CD14-positive monocyte (primary cell): ENCODE data around the gene BAIAP3. TPM values are rescaled to one million over a fixed set of nuclear protein-coding genes. Genes with fewer than 3 reads are reported as not detected.

ENCODE experiments used
- DNase-seq, 3 donors: peaks; one replicate each; pipeline ENCODE4 v3.0.0-alpha.2; 2011 to 2022
- H2AFZ ChIP-seq: 2 replicates; pipeline ENCODE4 v1.6.0; 2012; ENCODE audit warnings: mild to moderate bottlenecking, low read depth, low read length, inconsistent platforms; ENCODE audit not compliant: insufficient read depth, poor library complexity, severe bottlenecking
- H3K27ac ChIP-seq, 2 donors: 1 replicate in 1 of 2; 2 replicates in 1 of 2; pipeline ENCODE4 v1.5.1; 2012 to 2013; ENCODE audit warnings: low read length in 2 of 2, control low read depth in 1 of 2, inconsistent platforms in 1 of 2, low read depth in 1 of 2, mild to moderate bottlenecking in 1 of 2
- H3K27me3 ChIP-seq, 2 donors: one replicate each; pipeline versions ENCODE4 v1.6.0 to v1.6.1; 2011 to 2013; ENCODE audit warnings: low read length in 2 of 2; ENCODE audit not compliant: control insufficient read depth in 2 of 2, insufficient read depth in 2 of 2
- H3K36me3 ChIP-seq, 2 donors: replicated peaks in 1 of 2; 1 replicate in 1 of 2; 2 replicates in 1 of 2; pipeline versions ENCODE4 v1.5.1 to v1.6.1; 2012 to 2013; ENCODE audit warnings: low read length in 2 of 2, control low read depth in 1 of 2, inconsistent platforms in 1 of 2, mild to moderate bottlenecking in 1 of 2; ENCODE audit not compliant: insufficient read depth in 2 of 2, control insufficient read depth in 1 of 2
- H3K4me1 ChIP-seq, 2 donors: 1 replicate in 1 of 2; 2 replicates in 1 of 2; pipeline versions ENCODE4 v1.5.1 to v1.6.1; 2012 to 2013; ENCODE audit warnings: low read length in 2 of 2, control low read depth in 1 of 2, inconsistent platforms in 1 of 2, mild to moderate bottlenecking in 1 of 2, moderate library complexity in 1 of 2; ENCODE audit not compliant: insufficient read depth in 2 of 2, control insufficient read depth in 1 of 2
- H3K4me2 ChIP-seq: replicated peaks from 2 replicates; pipeline ENCODE3; 2012; ENCODE audit warnings: low read length, moderate library complexity, mild to moderate bottlenecking; ENCODE audit not compliant: poor library complexity, severe bottlenecking; ENCODE audit errors: extremely low read depth
- H3K4me3 ChIP-seq, 3 experiments: fragments of 200-600 bp in 1 of 3; sonication (generic) in 1 of 3; replicated peaks in 1 of 3; 1 replicate in 2 of 3; 2 replicates in 1 of 3; pipeline ENCODE4 v1.5.1; 2011 to 2013; ENCODE audit warnings: low read length in 3 of 3, mild to moderate bottlenecking in 3 of 3, control low read depth in 2 of 3, low read depth in 2 of 3, inconsistent platforms in 1 of 3, moderate library complexity in 1 of 3
- H3K79me2 ChIP-seq: 2 replicates; pipeline ENCODE4 v1.6.0; 2012; ENCODE audit warnings: mild to moderate bottlenecking, control low read depth, inconsistent platforms, low read length, moderate library complexity; ENCODE audit not compliant: insufficient read depth
- H3K9ac ChIP-seq: 2 replicates; pipeline ENCODE4 v1.6.0; 2017; ENCODE audit warnings: low read length, mild to moderate bottlenecking; ENCODE audit not compliant: insufficient read depth, poor library complexity, severe bottlenecking
- H3K9me3 ChIP-seq, 2 donors: replicated peaks in 1 of 2; 1 replicate in 1 of 2; 2 replicates in 1 of 2; pipeline versions ENCODE4 v1.5.1 to v1.6.1; 2012 to 2013; ENCODE audit warnings: low read length in 2 of 2, control low read depth in 1 of 2; ENCODE audit not compliant: control insufficient read depth in 1 of 2, insufficient read depth in 1 of 2
- H4K20me1 ChIP-seq: 2 replicates; pipeline ENCODE4 v1.6.0; 2012; ENCODE audit warnings: mild to moderate bottlenecking, low read length, control low read depth, moderate library complexity; ENCODE audit not compliant: insufficient read depth
- H3K27ac Mint-ChIP-seq, 7 donors: one replicate each; pipeline ENCODE4 v1.8.0; 2020; ENCODE audit warnings: mild to moderate bottlenecking in 7 of 7, mixed read lengths in 7 of 7, moderate library complexity in 6 of 7, inconsistent platforms in 2 of 7
- H3K27me3 Mint-ChIP-seq, 3 donors: one replicate each; pipeline ENCODE4 v1.8.0; 2021 to 2022; ENCODE audit warnings: low read depth in 3 of 3, mild to moderate bottlenecking in 3 of 3, mixed read lengths in 3 of 3, moderate library complexity in 3 of 3, inconsistent platforms in 1 of 3
- H3K36me3 Mint-ChIP-seq, 2 donors: one replicate each; pipeline ENCODE4 v1.8.0; 2020; ENCODE audit warnings: mixed read lengths in 2 of 2, inconsistent platforms in 1 of 2, mild to moderate bottlenecking in 1 of 2
- H3K4me1 Mint-ChIP-seq: one replicate; pipeline ENCODE4 v1.8.0; 2020; ENCODE audit warnings: mild to moderate bottlenecking, mixed read lengths
- H3K4me3 Mint-ChIP-seq, 2 donors: one replicate each; pipeline ENCODE4 v1.8.0; 2020; ENCODE audit warnings: mild to moderate bottlenecking in 2 of 2, mixed read lengths in 2 of 2, moderate library complexity in 1 of 2
- H3K9me3 Mint-ChIP-seq, 7 donors: one replicate each; pipeline ENCODE4 v1.8.0; 2020 to 2022; ENCODE audit warnings: mixed read lengths in 7 of 7, mild to moderate bottlenecking in 6 of 7, moderate library complexity in 6 of 7, inconsistent platforms in 2 of 7
- CTCF ChIP-seq: fragments of 200-600 bp; IDR thresholded peaks from one replicate; pipeline ENCODE4 v1.8.0; 2022; ENCODE audit warnings: antibody characterized with exemption, mild to moderate bottlenecking
- WGBS: methylation state at CpG from one replicate; pipeline ENCODE4 v1.1.5; 2013; ENCODE audit warnings: missing lambda C conversion rate; ENCODE audit not compliant: insufficient coverage; 5-methylcytosine and 5-hydroxymethylcytosine counted together
- intact Hi-C, 2 donors: fragments of 100-400 bp; cut with micrococcal nuclease; formaldehyde crosslinking; loops; one replicate each; pipeline versions ENCODE4 v1.15.0 to v1.15.1; 2023
- polyA minus RNA-seq: library from RNA; depleted of rRNA, polyadenylated mRNA; stranded (reverse); fragments of >200 nt; gene quantifications from 2 replicates; pipeline ENCODE4 v1.2.3, GENCODE V29; 2012
- polyA plus RNA-seq, 3 donors: library from polyadenylated mRNA; depleted of rRNA in 1 of 3; unstranded in 2 of 3; stranded (reverse) in 1 of 3; fragments of 300-500 nt in 2 of 3; fragments of >200 nt in 1 of 3; fragmentation: Illumina TruSeq in 2 of 3; gene quantifications; 1 replicate in 2 of 3; 2 replicates in 1 of 3; pipeline ENCODE4 v1.2.3, GENCODE V29; 2012 to 2021
- total RNA-seq, 12 experiments: library from RNA in 1 of 12; stranded (reverse) in 1 of 12; fragments of 120-200 nt in 1 of 12; gene quantifications; one replicate each; pipeline ENCODE4 v1.2.4 and lab custom pipeline; 2013 to 2026; ENCODE audit warnings: mixed read lengths in 6 of 12, inconsistent platforms in 1 of 12

BAIAP3 gene
- total RNA-seq (2013), result 0.44 TPM
- polyA plus RNA-seq (1 to 10 TPM in 1 of 3 donors, not detected in 2; 1.0 TPM), polyA minus RNA-seq (0.48 and 0.55 TPM in 2 replicates), total RNA-seq (lab: John Stamatoyannopoulos, UW) (0.27 to 1.6 (median 0.63) reads per million in 11 experiments)

GRCh38 chr16:1333149-1333812 is at the start of gene BAIAP3:
Gene BAIAP3 (plus strand): TSS chr16:1333645. CDS start chr16:1338550, 4,905 bp downstream.
- Histone ChIP-seq H3K9ac (peak within 1 kb of the TSS; percentile 8), H3K36me3 (no peaks in the 10 kb centered on the region), H3K9me3 (peaks cover 5 to 11% of the 10 kb centered on the region in 2 donors), H4K20me1 (no peaks in the 10 kb centered on the region), H3K27me3 (peaks cover 42 to 59% of the 10 kb centered on the region in 2 donors), H3K79me2 (no peaks in the 10 kb centered on the region), H3K4me1 (peaks cover 13 to 32% of the 10 kb centered on the region in 2 donors), H3K4me2 (peak within 1 kb of the TSS; percentile 69), H3K27ac (no peak within 1 kb of the TSS), H2AFZ (peak within 1 kb of the TSS; percentile 59), H3K4me3 (peak within 1 kb of the TSS in 1 of 3 experiments; percentile 54)
- H3K9me3 Mint-ChIP-seq, result peaks cover 0 to 32% (median 11%) of the 10 kb centered on the region in 7 donors
- H3K27me3 Mint-ChIP-seq, result peaks cover 46 to 71% (median 61%) of the 10 kb centered on the region in 3 donors
- 6% methylated on average over 79 of the region's 83 CpGs for WGBS
- intact Hi-C loops, result no loop called here
- H3K4me3 Mint-ChIP-seq, result peak within 1 kb of the TSS; percentile 56 to 82
- H3K27ac Mint-ChIP-seq, result peak within 1 kb of the TSS in 2 of 7 donors; percentile 50
- peaks cover 0 to 2% of the 10 kb centered on the region in 2 donors for H3K36me3 Mint-ChIP-seq
- DNase-seq, result peak; percentile 25 to 52 (median 33)
- no peak for TF ChIP-seq CTCF
- H3K4me1 Mint-ChIP-seq, result peaks cover 17% of the 10 kb centered on the region

DNA sequence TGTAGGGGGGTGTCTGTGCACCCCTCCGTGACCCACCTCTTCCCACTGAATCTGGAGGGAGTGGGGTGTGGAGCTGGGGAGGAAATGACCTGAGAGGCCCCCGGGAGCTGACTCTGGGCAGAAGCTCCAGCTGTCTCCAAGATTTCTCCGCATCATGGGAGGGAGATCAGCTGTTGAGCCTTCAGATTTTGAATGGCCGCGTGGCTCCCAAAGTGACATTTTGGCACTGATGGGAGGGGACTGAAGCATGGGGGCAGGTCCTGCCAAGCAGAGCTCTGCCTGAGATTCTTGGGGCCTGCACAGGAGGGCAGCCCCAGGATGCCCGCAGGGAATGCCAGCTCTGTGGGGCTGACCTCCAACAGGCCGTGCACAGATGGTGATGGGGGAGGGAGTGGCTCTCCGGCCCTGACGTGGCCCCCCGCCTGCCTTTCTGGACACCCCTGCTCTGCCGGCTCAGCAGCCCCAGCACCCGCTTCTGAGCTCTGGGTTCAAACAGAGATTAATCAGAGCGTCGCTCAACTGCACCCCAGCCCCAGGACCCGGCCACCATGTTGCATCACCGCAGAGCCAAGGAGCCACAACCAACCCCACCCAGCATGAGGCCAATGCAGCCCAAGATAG is 49.3 kb upstream of the BAIAP3 start:
- no peaks in the 10 kb centered on the region for H3K9me3 Mint-ChIP-seq

More for the DNA sequence above, 49.3 kb upstream of the BAIAP3 start:
- no peak for DNase-seq
- WGBS, result 82% methylated on average over 12 of the region's 16 CpGs
- no peaks in the 10 kb centered on the region for H3K36me3 ChIP-seq
- no peak overlapping the region for H2AFZ ChIP-seq
- no peaks in the 10 kb centered on the region for H3K79me2 ChIP-seq
- peaks cover 0 to 14% of the 10 kb centered on the region in 2 donors for H3K27me3 ChIP-seq
- no peaks in the 10 kb centered on the region for H3K9me3 ChIP-seq
- Mint-ChIP-seq H3K36me3 (no peaks in the 10 kb centered on the region), H3K27ac (no peak overlapping the region), H3K4me1 (peaks cover 20% of the 10 kb centered on the region), H3K4me3 (no peak overlapping the region), H3K27me3 (peaks cover 10 to 32% (median 28%) of the 10 kb centered on the region in 3 donors)
- H3K9ac ChIP-seq, result no peak overlapping the region
- H3K4me3 ChIP-seq, result no peak overlapping the region
- H3K4me2 ChIP-seq, result no peak overlapping the region
- intact Hi-C loops, result no loop called here
- no peak overlapping the region for H3K27ac ChIP-seq
- no peak for TF ChIP-seq CTCF
- H4K20me1 ChIP-seq, result no peaks in the 10 kb centered on the region
- peaks cover 14 to 16% of the 10 kb centered on the region in 2 donors for H3K4me1 ChIP-seq
